Colonic mucosa (tissue), 4 donors: ENCODE results near the gene TREML2. TPM values are rescaled to one million over a fixed set of nuclear protein-coding genes. Genes with fewer than 3 reads are reported as not detected.

ENCODE experiments used
- DNase-seq: peaks from one replicate; pipeline ENCODE4 v3.0.0-alpha.2; 2020
- H3K27ac ChIP-seq: fragments of 200-600 bp; one replicate; pipeline ENCODE4 v1.8.0; 2021
- H3K27me3 ChIP-seq: fragments of 200-600 bp; one replicate; pipeline ENCODE4 v1.8.0; 2021
- H3K36me3 ChIP-seq: fragments of 200-600 bp; one replicate; pipeline ENCODE4 v1.8.0; 2021
- H3K4me1 ChIP-seq: fragments of 200-600 bp; one replicate; pipeline ENCODE4 v1.8.0; 2021; ENCODE audit warnings: mild to moderate bottlenecking
- H3K4me3 ChIP-seq: fragments of 200-600 bp; one replicate; pipeline ENCODE4 v1.8.0; 2021
- H3K9ac ChIP-seq, 2 donors: one replicate each; pipeline ENCODE4 v1.7.0; 2013; ENCODE audit warnings: control low read depth in 2 of 2, low read depth in 2 of 2, low read length in 2 of 2
- H3K9me3 ChIP-seq: fragments of 200-600 bp; one replicate; pipeline ENCODE4 v1.8.0; 2021
- CTCF ChIP-seq: fragments of 200-600 bp; IDR thresholded peaks from one replicate; pipeline ENCODE4 v1.8.0; 2022; ENCODE audit warnings: antibody characterized with exemption, mild to moderate bottlenecking
- intact Hi-C: fragments of 100-400 bp; cut with DNase I; formaldehyde crosslinking; loops from one replicate; pipeline ENCODE4 v1.14.1; 2022
- total RNA-seq, 2 donors: library from RNA; stranded (reverse); fragmentation: NEBNext Ultra II Directional in 1 of 2; extraction: Animal tissue kit (Norgen Biotek cat#: 25700) in 1 of 2; gene quantifications; one replicate each; pipeline ENCODE4 v1.2.1, GENCODE V29; 2021
- donor health status: healthy.
- donor health status: DM: no; HTN: no; CAD: no.
- donor health status: DM: no; HTN: no; CAD: no.

TREML2 gene
- total RNA-seq, 2 donors from 2014 or later = 0.11 TPM; not detected in 1

GRCh38 chr6:41237128-41237527, 36.2 kb upstream of the TREML2 start:
- intact Hi-C loops = no loop called here
- Histone ChIP-seq H3K36me3 (no peaks in the 10 kb centered on the region), H3K27ac (no peak overlapping the region), H3K4me1 (no peaks in the 10 kb centered on the region), H3K4me3 (no peak overlapping the region), H3K9ac (no peak overlapping the region), H3K9me3 (no peaks in the 10 kb centered on the region), H3K27me3 (peaks cover 12% of the 10 kb centered on the region)
- DNase-seq = no peak
- no peak for TF ChIP-seq CTCF

GRCh38 chr6:41236276-41236675, 35.3 kb upstream of the TREML2 start:
- Histone ChIP-seq H3K27me3 (peaks cover 12% of the 10 kb centered on the region), H3K4me3 (no peak overlapping the region), H3K4me1 (no peaks in the 10 kb centered on the region), H3K9ac (no peak overlapping the region), H3K9me3 (no peaks in the 10 kb centered on the region), H3K27ac (no peak overlapping the region), H3K36me3 (no peaks in the 10 kb centered on the region)
- intact Hi-C loops = no loop called here
- no peak for TF ChIP-seq CTCF
- DNase-seq = no peak

GRCh38 chr6:41232667-41233066, 31.7 kb upstream of the TREML2 start:
- intact Hi-C loops = no loop called here
- Histone ChIP-seq H3K27ac (no peak overlapping the region), H3K9me3 (no peaks in the 10 kb centered on the region), H3K27me3 (no peaks in the 10 kb centered on the region), H3K9ac (no peak overlapping the region), H3K36me3 (no peaks in the 10 kb centered on the region), H3K4me1 (no peaks in the 10 kb centered on the region), H3K4me3 (no peak overlapping the region)
- no peak for DNase-seq
- TF ChIP-seq CTCF = no peak

GRCh38 chr6:41231246-41231645, 30.3 kb upstream of the TREML2 start:
- DNase-seq = no peak
- no peaks in the 10 kb centered on the region for H3K36me3 ChIP-seq
- no peak overlapping the region for H3K27ac ChIP-seq
- TF ChIP-seq CTCF = no peak
- intact Hi-C loops = no loop called here
- H3K4me1 ChIP-seq = no peaks in the 10 kb centered on the region
- no peak overlapping the region for H3K4me3 ChIP-seq
- no peak overlapping the region for H3K9ac ChIP-seq
- no peaks in the 10 kb centered on the region for H3K9me3 ChIP-seq
- no peaks in the 10 kb centered on the region for H3K27me3 ChIP-seq

GRCh38 chr6:41229721-41230120, 28.8 kb upstream of the TREML2 start:
- H3K4me3 ChIP-seq = no peak overlapping the region
- no peak for DNase-seq
- H3K9ac ChIP-seq = no peak overlapping the region
- H3K4me1 ChIP-seq = no peaks in the 10 kb centered on the region
- no peaks in the 10 kb centered on the region for H3K9me3 ChIP-seq
- no peak overlapping the region for H3K27ac ChIP-seq
- H3K27me3 ChIP-seq = no peaks in the 10 kb centered on the region
- intact Hi-C loops = no loop called here
- no peaks in the 10 kb centered on the region for H3K36me3 ChIP-seq
- TF ChIP-seq CTCF = no peak

GRCh38 chr6:41228616-41229015, 27.7 kb upstream of the TREML2 start:
- Histone ChIP-seq H3K27ac (no peak overlapping the region), H3K9ac (no peak overlapping the region), H3K4me3 (no peak overlapping the region), H3K36me3 (no peaks in the 10 kb centered on the region), H3K4me1 (no peaks in the 10 kb centered on the region), H3K27me3 (no peaks in the 10 kb centered on the region), H3K9me3 (no peaks in the 10 kb centered on the region)
- no peak for DNase-seq
- TF ChIP-seq CTCF = no peak
- intact Hi-C loops = no loop called here
